Measurements from ENCODE around the gene EIF2S1. TPM values are rescaled to one million over a fixed set of nuclear protein-coding genes. Genes with fewer than 3 reads are reported as not detected.
"Not testable (repeated sequence)": the region's sequence is repeated elsewhere in the genome, so short reads cannot be mapped to it uniquely, and the experiment has no call there.

The EIF2S1 gene
- total RNA-seq, 3 donors from 2014 or later (not counting 1 experiment from before 2014, with no cell fraction given): 31.6 to 37.7 (median 33.2) TPM

DNA sequence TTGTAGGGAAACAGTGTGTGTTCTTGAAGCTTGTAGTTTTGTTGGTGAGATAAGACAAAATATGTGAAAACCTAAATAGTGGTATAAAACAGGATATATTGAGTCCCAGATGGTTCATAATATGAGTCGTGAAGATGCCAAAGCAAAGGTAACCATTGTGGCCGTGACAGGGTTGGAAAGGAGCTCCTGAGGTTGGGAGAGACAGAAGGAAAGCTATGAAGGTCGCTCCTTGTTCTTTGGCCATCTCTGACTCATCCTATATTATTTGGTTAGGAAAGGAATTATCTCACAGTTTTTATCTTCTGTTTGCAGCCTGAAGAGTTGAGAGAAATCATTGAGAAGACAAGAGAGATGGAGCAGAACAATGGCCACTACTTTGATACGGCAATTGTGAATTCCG is 27.7 kb upstream of the EIF2S1 start:
- peaks cover 15% of the 10 kb centered on the region for H3K36me3 Mint-ChIP-seq
- Histone ChIP-seq H3K36me3 (ENCODE audit: control insufficient read depth, insufficient read depth, low read length) (peaks cover 48% of the 10 kb centered on the region), H3K9me3 (ENCODE audit: control insufficient read depth, insufficient read depth, low read length) (no peaks in the 10 kb centered on the region), H3K27me3 (ENCODE audit: control insufficient read depth, insufficient read depth, low read length) (no peaks in the 10 kb centered on the region), H3K4me1 (ENCODE audit: control insufficient read depth, insufficient read depth, low read length) (no peaks in the 10 kb centered on the region), H3K27ac (ENCODE audit: low read length) (no peak overlapping the region), H3K4me3 (ENCODE audit: low read length) (no peak overlapping the region)
- no peaks in the 10 kb centered on the region for H3K27me3 Mint-ChIP-seq (ENCODE audit: low read depth in 2 of 2)
- ATAC-seq: no peak
- no peaks in the 10 kb centered on the region for H3K9me3 Mint-ChIP-seq
- H3K4me1 Mint-ChIP-seq: no peaks in the 10 kb centered on the region
- no peak overlapping the region for H3K4me3 Mint-ChIP-seq
- 96% methylated on average over 4 of the region's 5 CpGs for WGBS (ENCODE audit: insufficient coverage)
- H3K27ac Mint-ChIP-seq: no peak overlapping the region
- DNase-seq: no peak
- intact Hi-C loops (cut with micrococcal nuclease): no loop called here
- TF ChIP-seq CTCF (IDR thresholded peaks at IDR 0.05): no peak

GRCh38 chr14:67335781-67336180 is 24.3 kb upstream of the EIF2S1 start:
- Mint-ChIP-seq H3K4me3 (no peak overlapping the region), H3K4me1 (no peaks in the 10 kb centered on the region), H3K9me3 (no peaks in the 10 kb centered on the region), H3K36me3 (peaks cover 15% of the 10 kb centered on the region), H3K27me3 (ENCODE audit: low read depth in 2 of 2) (no peaks in the 10 kb centered on the region), H3K27ac (no peak overlapping the region)
- no peaks in the 10 kb centered on the region for H3K9me3 ChIP-seq (ENCODE audit: control insufficient read depth, insufficient read depth, low read length)
- TF ChIP-seq CTCF (IDR thresholded peaks at IDR 0.05): no peak
- no peaks in the 10 kb centered on the region for H3K27me3 ChIP-seq (ENCODE audit: control insufficient read depth, insufficient read depth, low read length)
- H3K4me3 ChIP-seq (ENCODE audit: low read length): no peak overlapping the region
- peaks cover 73% of the 10 kb centered on the region for H3K36me3 ChIP-seq (ENCODE audit: control insufficient read depth, insufficient read depth, low read length)
- 88% methylated on average over 1 of the region's 2 CpGs for WGBS (ENCODE audit: insufficient coverage)
- no peak for ATAC-seq
- intact Hi-C loops (cut with micrococcal nuclease): no loop called here
- DNase-seq: peak in 1 of 2 donors; percentile 50
- no peaks in the 10 kb centered on the region for H3K4me1 ChIP-seq (ENCODE audit: control insufficient read depth, insufficient read depth, low read length)
- no peak overlapping the region for H3K27ac ChIP-seq (ENCODE audit: low read length)

- ATAC-seq; H3K27me3 Mint-ChIP-seq (ENCODE audit: low read depth in 2 of 2); H3K9me3 Mint-ChIP-seq; H3K27ac ChIP-seq (ENCODE audit: low read length); H3K4me3 Mint-ChIP-seq; H3K4me1 ChIP-seq (ENCODE audit: control insufficient read depth, insufficient read depth, low read length); intact Hi-C loops (cut with micrococcal nuclease); H3K27me3 ChIP-seq (ENCODE audit: control insufficient read depth, insufficient read depth, low read length); H3K36me3 Mint-ChIP-seq; H3K27ac Mint-ChIP-seq; H3K4me3 ChIP-seq (ENCODE audit: low read length); H3K4me1 Mint-ChIP-seq; DNase-seq; H3K9me3 ChIP-seq (ENCODE audit: control insufficient read depth, insufficient read depth, low read length): not testable (repeated sequence)
- WGBS (ENCODE audit: insufficient coverage): 97% methylated on average over 24 of the region's 31 CpGs
- peaks cover 69% of the 10 kb centered on the region for H3K36me3 ChIP-seq (ENCODE audit: control insufficient read depth, insufficient read depth, low read length)
Observed at GRCh38 chr14:67341231-67341630, 18.9 kb upstream of the EIF2S1 start.

GRCh38 chr14:67343601-67344230 is 16.4 kb upstream of the EIF2S1 start:
- H3K4me1 Mint-ChIP-seq: no peaks in the 10 kb centered on the region
- H3K9me3 ChIP-seq (ENCODE audit: control insufficient read depth, insufficient read depth, low read length): no peaks in the 10 kb centered on the region
- DNase-seq (no peak), ATAC-seq (no peak)
- H3K27ac Mint-ChIP-seq: no peak overlapping the region
- no peaks in the 10 kb centered on the region for H3K4me1 ChIP-seq (ENCODE audit: control insufficient read depth, insufficient read depth, low read length)
- no peak for TF ChIP-seq CTCF (IDR thresholded peaks at IDR 0.05)
- intact Hi-C loops (cut with micrococcal nuclease): no loop called here
- H3K36me3 ChIP-seq (ENCODE audit: control insufficient read depth, insufficient read depth, low read length): peaks cover 59% of the 10 kb centered on the region
- H3K27me3 Mint-ChIP-seq (ENCODE audit: low read depth in 2 of 2): no peaks in the 10 kb centered on the region
- WGBS (ENCODE audit: insufficient coverage): 95% methylated on average over 3 of the region's 4 CpGs
- H3K9me3 Mint-ChIP-seq: no peaks in the 10 kb centered on the region
- H3K4me3 ChIP-seq (ENCODE audit: low read length): no peak overlapping the region
- no peaks in the 10 kb centered on the region for H3K27me3 ChIP-seq (ENCODE audit: control insufficient read depth, insufficient read depth, low read length)
- H3K36me3 Mint-ChIP-seq: peaks cover under 1% of the 10 kb centered on the region
- H3K4me3 Mint-ChIP-seq: no peak overlapping the region
- H3K27ac ChIP-seq (ENCODE audit: low read length): no peak overlapping the region
